LHCN-M2 (cell line): ENCODE measurements around the gene INPP5E. TPM values are rescaled to one million over a fixed set of nuclear protein-coding genes. Genes with fewer than 3 reads are reported as not detected.

Source experiments
- DNase-seq: peaks from one replicate; pipeline ENCODE4 v3.0.0-alpha.2; 2012; ENCODE audit warnings: low read depth
- polyA plus RNA-seq: library from polyadenylated mRNA; unstranded; fragments of >200 nt; gene quantifications from one replicate; pipeline ENCODE4 v1.2.1, GENCODE V29; 2012; ENCODE audit warnings: missing spikeins
- total RNA-seq: library from RNA; depleted of rRNA; stranded (reverse); fragments of >200 nt; gene quantifications from 2 replicates; pipeline ENCODE4 v1.2.3, GENCODE V29; 2014; rRNA removed

The INPP5E gene
- total RNA-seq: 13.5 and 14.2 TPM in 2 replicates
- 7.1 TPM for polyA plus RNA-seq

- DNase-seq: peak; percentile 59
These were observed at the start of gene INPP5E for GRCh38 chr9:136439481-136440408. Gene INPP5E (minus strand): TSS chr9:136439845. CDS start chr9:136439419, 426 bp downstream.

GRCh38 chr9:136488247-136489214, 48.9 kb upstream of the INPP5E start:
- peak; percentile 21 for DNase-seq

GRCh38 chr9:136487672-136488071, 48.0 kb upstream of the INPP5E start:
- DNase-seq: no peak

GRCh38 chr9:136486823-136487620, 47.4 kb upstream of the INPP5E start:
- no peak for DNase-seq

GRCh38 chr9:136486131-136486530, 46.5 kb upstream of the INPP5E start:
- no peak for DNase-seq

- DNase-seq: peak; percentile 63
These were observed 45.7 kb upstream of the INPP5E start for GRCh38 chr9:136485049-136486045.

GRCh38 chr9:136484153-136485048, 44.8 kb upstream of the INPP5E start:
- DNase-seq: no peak

- DNase-seq: peak; percentile 77
These were observed 44.0 kb upstream of the INPP5E start for GRCh38 chr9:136483589-136484152.

GRCh38 chr9:136482793-136483588, 43.3 kb upstream of the INPP5E start, which contains the start of gene SEC16A:
Gene SEC16A (minus strand): TSS chr9:136483040. CDS start chr9:136477615, 5,425 bp downstream.
- peak; percentile 95 for DNase-seq

- DNase-seq: peak; percentile 29
These were observed 42.6 kb upstream of the INPP5E start for GRCh38 chr9:136482046-136482792.

GRCh38 chr9:136481558-136481957, 41.9 kb upstream of the INPP5E start:
- DNase-seq: no peak

- no peak for DNase-seq
These were observed 36.9 kb upstream of the INPP5E start for GRCh38 chr9:136476369-136477150.

- no peak for DNase-seq
These were observed 35.6 kb upstream of the INPP5E start for GRCh38 chr9:136474974-136475865.

- no peak for DNase-seq
These were observed 34.5 kb upstream of the INPP5E start for GRCh38 chr9:136474021-136474640.
